Stimulated activated CD4-positive, alpha-beta T cell treated with anti-CD3 and anti-CD28 coated beads, Interleukin-12 subunit alpha, Interleukin-12 subunit beta, amount 100 ng/mL, for 24 hours (primary cell): Measurements from ENCODE around the gene DPF3.
"Not testable (repeated sequence)": the region's sequence is repeated elsewhere in the genome, so short reads cannot be mapped to it uniquely, and the experiment has no call there.

Experiments
- DNase-seq, 2 experiments: peaks; one replicate each; pipeline ENCODE4 v3.0.0-alpha.2; 2020; ENCODE audit warnings: low read depth in 2 of 2

Gene DPF3

GRCh38 chr14:72774894-72775620 is 118.8 kb downstream of the DPF3 start:
- no peak for DNase-seq

- no peak for DNase-seq
These were observed 119.8 kb downstream of the DPF3 start for GRCh38 chr14:72774141-72774540.

- no peak for DNase-seq
These were observed 122.3 kb downstream of the DPF3 start for GRCh38 chr14:72771561-72771960.

- no peak for DNase-seq
These were observed 127.6 kb downstream of the DPF3 start for GRCh38 chr14:72766296-72766695.

GRCh38 chr14:72763892-72764291 is 130.0 kb downstream of the DPF3 start:
- no peak for DNase-seq

- DNase-seq = no peak
These were observed 134.2 kb downstream of the DPF3 start for GRCh38 chr14:72759670-72760069.

GRCh38 chr14:72758993-72759392 is 134.9 kb downstream of the DPF3 start:
- no peak for DNase-seq

- DNase-seq = no peak
These were observed 135.5 kb downstream of the DPF3 start for GRCh38 chr14:72758420-72758819.

GRCh38 chr14:72756967-72757366 is 136.9 kb downstream of the DPF3 start:
- DNase-seq = no peak

- DNase-seq = no peak
These were observed 138.1 kb downstream of the DPF3 start for GRCh38 chr14:72755766-72756165.

- no peak for DNase-seq
These were observed 139.0 kb downstream of the DPF3 start for GRCh38 chr14:72754949-72755348.

GRCh38 chr14:72753879-72754400 is 140.0 kb downstream of the DPF3 start:
- no peak for DNase-seq

- DNase-seq = no peak
These were observed 140.7 kb downstream of the DPF3 start for GRCh38 chr14:72753044-72753710.

GRCh38 chr14:72752034-72752412 is 141.9 kb downstream of the DPF3 start:
- DNase-seq = no peak

GRCh38 chr14:72751276-72752033 is 142.4 kb downstream of the DPF3 start:
- no peak for DNase-seq

- DNase-seq = not testable (repeated sequence)
These were observed 145.0 kb downstream of the DPF3 start for GRCh38 chr14:72748921-72749320.

- no peak for DNase-seq
These were observed 146.2 kb downstream of the DPF3 start for GRCh38 chr14:72747652-72748051.

GRCh38 chr14:72745991-72746980 is 147.6 kb downstream of the DPF3 start:
- DNase-seq = no peak

GRCh38 chr14:72745546-72745945 is 148.4 kb downstream of the DPF3 start:
- no peak for DNase-seq

- DNase-seq = no peak
These were observed 149.3 kb downstream of the DPF3 start for GRCh38 chr14:72744416-72745120.

- no peak for DNase-seq
These were observed 150.3 kb downstream of the DPF3 start for GRCh38 chr14:72743626-72744025.
